GM23338 (cell line): ENCODE results near the gene EFHB. TPM values are rescaled to one million over a fixed set of nuclear protein-coding genes. Genes with fewer than 3 reads are reported as not detected.

ENCODE experiments used
- ATAC-seq: fragments of 200-7000 bp; cut with Tn5 transposase; 3 replicates; pipeline ENCODE4 v1.9.1; 2020
- DNase-seq: peaks from one replicate; pipeline ENCODE4 v3.0.0-alpha.2; 2015; ENCODE audit warnings: low spot score
- H2AFZ ChIP-seq: fragments of 200-600 bp; sonication (generic); 2 replicates; pipeline ENCODE4 v1.8.0; 2016; ENCODE audit warnings: antibody characterized with exemption, mild to moderate bottlenecking, moderate library complexity
- H3F3A ChIP-seq: fragments of 200-600 bp; sonication (generic); replicated peaks from 2 replicates; pipeline ENCODE4 v1.8.0; 2017; ENCODE audit warnings: antibody characterized with exemption, mixed run types, low read depth
- H3K27ac ChIP-seq: fragments of 200-600 bp; sonication (generic); 2 replicates; pipeline ENCODE4 v1.6.1; 2016; ENCODE audit warnings: low read depth
- H3K27me3 ChIP-seq: fragments of 200-600 bp; sonication (generic); 2 replicates; pipeline ENCODE4 v1.8.0; 2016; ENCODE audit warnings: mild to moderate bottlenecking, mixed run types, moderate library complexity; ENCODE audit not compliant: insufficient read depth
- H3K36me3 ChIP-seq: fragments of 200-600 bp; sonication (generic); 2 replicates; pipeline ENCODE4 v1.8.0; 2016; ENCODE audit warnings: mild to moderate bottlenecking; ENCODE audit not compliant: insufficient read depth
- H3K4me1 ChIP-seq: fragments of 200-600 bp; sonication (generic); 2 replicates; pipeline ENCODE4 v1.8.0; 2016; ENCODE audit warnings: mild to moderate bottlenecking, moderate library complexity; ENCODE audit not compliant: insufficient read depth
- H3K4me2 ChIP-seq: fragments of 200-600 bp; sonication (generic); 2 replicates; pipeline ENCODE4 v1.7.1; 2017; ENCODE audit warnings: mixed run types
- H3K4me3 ChIP-seq: fragments of 200-600 bp; sonication (generic); 2 replicates; pipeline ENCODE4 v1.6.1; 2016; ENCODE audit warnings: mixed run types
- H3K79me2 ChIP-seq: fragments of 200-600 bp; sonication (generic); replicated peaks from 2 replicates; pipeline ENCODE4 v1.8.0; 2017; ENCODE audit warnings: mild to moderate bottlenecking; ENCODE audit not compliant: insufficient read depth
- H3K9me2 ChIP-seq: fragments of 200-600 bp; sonication (generic); 2 replicates; pipeline ENCODE4 v1.8.0; 2017; ENCODE audit not compliant: insufficient read depth
- H4K20me1 ChIP-seq: fragments of 200-600 bp; sonication (generic); replicated peaks from 2 replicates; pipeline ENCODE4 v1.8.0; 2017; ENCODE audit warnings: mild to moderate bottlenecking; ENCODE audit not compliant: insufficient read depth
- H3K27ac Mint-ChIP-seq: 2 replicates; pipeline ENCODE4 v1.8.0; 2020; ENCODE audit warnings: inconsistent platforms, mild to moderate bottlenecking, moderate library complexity, mixed read lengths
- H3K27me3 Mint-ChIP-seq: 3 replicates; pipeline ENCODE4 v1.8.0; 2022; ENCODE audit warnings: low read depth, mild to moderate bottlenecking, moderate library complexity, mixed read lengths, inconsistent platforms; ENCODE audit not compliant: insufficient read depth, poor library complexity
- H3K36me3 Mint-ChIP-seq: 3 replicates; pipeline ENCODE4 v1.8.0; 2021; ENCODE audit warnings: low read depth, mild to moderate bottlenecking, inconsistent platforms, moderate library complexity, mixed read lengths
- H3K4me1 Mint-ChIP-seq: 3 replicates; pipeline ENCODE4 v1.8.0; 2020; ENCODE audit warnings: mild to moderate bottlenecking, inconsistent platforms, mixed read lengths
- H3K4me3 Mint-ChIP-seq: 3 replicates; pipeline ENCODE4 v1.8.0; 2021; ENCODE audit warnings: moderate library complexity, mild to moderate bottlenecking, inconsistent platforms, mixed read lengths
- H3K9me3 Mint-ChIP-seq: 3 replicates; pipeline ENCODE4 v1.8.0; 2020; ENCODE audit warnings: moderate library complexity, mild to moderate bottlenecking, inconsistent platforms, mixed read lengths
- CREB1 ChIP-seq: fragments of 250-450 bp; sonication (Bioruptor Pico); IDR thresholded peaks from 2 replicates; pipeline ENCODE4 v1.5.0; 2020; ENCODE audit warnings: low read depth, mild to moderate bottlenecking, moderate library complexity
- EZH2 ChIP-seq: fragments of 200-600 bp; sonication (generic); IDR thresholded peaks from one replicate; pipeline ENCODE4 v1.8.0; 2017; ENCODE audit warnings: antibody characterized with exemption, mild to moderate bottlenecking, low read depth; ENCODE audit not compliant: unreplicated experiment
- EZH2phosphoT487 ChIP-seq: fragments of 200-600 bp; sonication (generic); IDR thresholded peaks from one replicate; pipeline ENCODE4 v1.8.1; 2018; ENCODE audit warnings: antibody characterized with exemption; ENCODE audit not compliant: unreplicated experiment
- JUNB ChIP-seq: IDR thresholded peaks from one replicate; pipeline ENCODE4 v1.6.1; 2016; ENCODE audit warnings: antibody characterized with exemption; ENCODE audit not compliant: unreplicated experiment
- NANOG ChIP-seq: IDR thresholded peaks from 2 replicates; pipeline ENCODE4 v1.6.1; 2016; ENCODE audit warnings: antibody characterized with exemption, borderline replicate concordance
- POLR2AphosphoS5 ChIP-seq: IDR thresholded peaks from 2 replicates; pipeline ENCODE4 v1.6.1; 2016; ENCODE audit warnings: antibody characterized with exemption, low read depth
- STAT1 ChIP-seq: IDR thresholded peaks from one replicate; pipeline ENCODE4 v1.6.1; 2016; ENCODE audit warnings: antibody characterized with exemption; ENCODE audit not compliant: unreplicated experiment
- ZNF114 ChIP-seq: fragments of 250-450 bp; sonication (Bioruptor Pico); IDR thresholded peaks from 2 replicates; pipeline ENCODE4 v1.5.0; 2020; ENCODE audit warnings: mild to moderate bottlenecking, moderate library complexity
- ZNF331 ChIP-seq: fragments of 250-450 bp; sonication (Bioruptor Pico); IDR thresholded peaks from 2 replicates; pipeline ENCODE4 v1.5.0; 2020; ENCODE audit warnings: low read depth, mild to moderate bottlenecking, moderate library complexity
- polyA plus RNA-seq: library from polyadenylated mRNA; unstranded; fragments of >200 nt; fragmentation: Nextera tagmentation; extraction: Ambion mirVana; gene quantifications from 2 replicates; pipeline ENCODE4 v1.2.1, GENCODE V29; 2016
- total RNA-seq: library from RNA; depleted of rRNA; stranded (reverse); fragments of >200 nt; shearing (Covaris generic); gene quantifications from 2 replicates; pipeline ENCODE4 v1.2.3, GENCODE V29; 2014
- TF ChIP-seq, protein P1 (sequence below): IDR thresholded peaks from 2 replicates; pipeline ENCODE4 v1.6.1; 2016; ENCODE audit warnings: antibody characterized with exemption
- TF ChIP-seq, protein P2 (sequence below): fragments of 250-450 bp; sonication (Bioruptor Pico); IDR thresholded peaks from 2 replicates; pipeline ENCODE4 v1.5.0; 2020; ENCODE audit warnings: mild to moderate bottlenecking, moderate library complexity
- TF ChIP-seq, protein P3 (sequence below), 2 experiments: fragments of 200-600 bp in 1 of 2; sonication (generic) in 1 of 2; conservative IDR thresholded peaks; 2 replicates each; pipeline versions ENCODE4 v1.5.1 to v1.6.1; 2016 to 2017; ENCODE audit warnings: antibody characterized with exemption in 2 of 2, low read depth in 2 of 2, mild to moderate bottlenecking in 2 of 2, moderate library complexity in 1 of 2
- TF ChIP-seq, protein P4 (sequence below): IDR thresholded peaks from one replicate; pipeline ENCODE4 v1.6.1; 2018; ENCODE audit warnings: antibody characterized with exemption; ENCODE audit not compliant: unreplicated experiment

Gene EFHB
- total and polyA plus RNA-seq, 2 experiments from 2014 or later: 0.35 to 0.68 TPM

DNA sequence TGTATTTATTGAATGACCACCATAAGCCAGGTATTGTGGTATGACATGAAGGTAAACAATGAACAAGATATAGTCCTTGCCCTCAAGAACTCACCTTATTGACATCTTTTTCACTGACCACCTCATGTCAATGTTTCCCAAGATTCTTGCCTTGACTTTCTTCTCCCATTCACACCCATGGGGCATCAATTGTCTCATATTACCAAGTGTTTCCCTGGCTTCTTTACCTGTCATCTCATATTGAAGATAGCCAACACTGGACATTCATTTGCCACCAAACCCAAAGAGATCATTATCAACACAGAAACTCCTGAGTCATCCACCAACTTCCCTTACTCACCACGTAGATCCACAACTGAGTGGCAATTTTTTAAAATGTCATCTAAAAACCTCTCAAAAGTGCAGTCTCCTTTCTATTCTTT, 2.2 kb downstream of the EFHB start:
- Histone ChIP-seq H3K4me1 (peaks cover 6% of the 10 kb centered on the region), H3F3A (no peaks in the 10 kb centered on the region), H2AFZ (0 out of 2 replicates have a peak overlapping the region, but pooled peaks have one; percentile 66), H3K79me2 (no peaks in the 10 kb centered on the region), H3K36me3 (no peaks in the 10 kb centered on the region), H3K4me2 (no peak overlapping the region), H3K9me2 (no peaks in the 10 kb centered on the region), H3K27me3 (no peaks in the 10 kb centered on the region), H3K4me3 (no peak overlapping the region), H4K20me1 (no peaks in the 10 kb centered on the region), H3K27ac (no peak overlapping the region)
- H3K27ac Mint-ChIP-seq: no peak overlapping the region
- H3K36me3 Mint-ChIP-seq: no peaks in the 10 kb centered on the region
- DNase-seq: no peak
- no peak for ATAC-seq
- peaks cover 4% of the 10 kb centered on the region for H3K27me3 Mint-ChIP-seq
- TF ChIP-seq NANOG (no peak), ZNF331 (CRISPR knock-in tag) (no peak), EZH2phosphoT487 (no peak), CREB1 (CRISPR knock-in tag) (no peak), EZH2 (no peak), STAT1 (no peak), POLR2AphosphoS5 (no peak), ZNF114 (CRISPR knock-in tag) (no peak), JUNB (no peak)
- TF ChIP-seq, protein P1, sequence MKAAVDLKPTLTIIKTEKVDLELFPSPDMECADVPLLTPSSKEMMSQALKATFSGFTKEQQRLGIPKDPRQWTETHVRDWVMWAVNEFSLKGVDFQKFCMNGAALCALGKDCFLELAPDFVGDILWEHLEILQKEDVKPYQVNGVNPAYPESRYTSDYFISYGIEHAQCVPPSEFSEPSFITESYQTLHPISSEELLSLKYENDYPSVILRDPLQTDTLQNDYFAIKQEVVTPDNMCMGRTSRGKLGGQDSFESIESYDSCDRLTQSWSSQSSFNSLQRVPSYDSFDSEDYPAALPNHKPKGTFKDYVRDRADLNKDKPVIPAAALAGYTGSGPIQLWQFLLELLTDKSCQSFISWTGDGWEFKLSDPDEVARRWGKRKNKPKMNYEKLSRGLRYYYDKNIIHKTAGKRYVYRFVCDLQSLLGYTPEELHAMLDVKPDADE: no peak
- TF ChIP-seq, protein P2, sequence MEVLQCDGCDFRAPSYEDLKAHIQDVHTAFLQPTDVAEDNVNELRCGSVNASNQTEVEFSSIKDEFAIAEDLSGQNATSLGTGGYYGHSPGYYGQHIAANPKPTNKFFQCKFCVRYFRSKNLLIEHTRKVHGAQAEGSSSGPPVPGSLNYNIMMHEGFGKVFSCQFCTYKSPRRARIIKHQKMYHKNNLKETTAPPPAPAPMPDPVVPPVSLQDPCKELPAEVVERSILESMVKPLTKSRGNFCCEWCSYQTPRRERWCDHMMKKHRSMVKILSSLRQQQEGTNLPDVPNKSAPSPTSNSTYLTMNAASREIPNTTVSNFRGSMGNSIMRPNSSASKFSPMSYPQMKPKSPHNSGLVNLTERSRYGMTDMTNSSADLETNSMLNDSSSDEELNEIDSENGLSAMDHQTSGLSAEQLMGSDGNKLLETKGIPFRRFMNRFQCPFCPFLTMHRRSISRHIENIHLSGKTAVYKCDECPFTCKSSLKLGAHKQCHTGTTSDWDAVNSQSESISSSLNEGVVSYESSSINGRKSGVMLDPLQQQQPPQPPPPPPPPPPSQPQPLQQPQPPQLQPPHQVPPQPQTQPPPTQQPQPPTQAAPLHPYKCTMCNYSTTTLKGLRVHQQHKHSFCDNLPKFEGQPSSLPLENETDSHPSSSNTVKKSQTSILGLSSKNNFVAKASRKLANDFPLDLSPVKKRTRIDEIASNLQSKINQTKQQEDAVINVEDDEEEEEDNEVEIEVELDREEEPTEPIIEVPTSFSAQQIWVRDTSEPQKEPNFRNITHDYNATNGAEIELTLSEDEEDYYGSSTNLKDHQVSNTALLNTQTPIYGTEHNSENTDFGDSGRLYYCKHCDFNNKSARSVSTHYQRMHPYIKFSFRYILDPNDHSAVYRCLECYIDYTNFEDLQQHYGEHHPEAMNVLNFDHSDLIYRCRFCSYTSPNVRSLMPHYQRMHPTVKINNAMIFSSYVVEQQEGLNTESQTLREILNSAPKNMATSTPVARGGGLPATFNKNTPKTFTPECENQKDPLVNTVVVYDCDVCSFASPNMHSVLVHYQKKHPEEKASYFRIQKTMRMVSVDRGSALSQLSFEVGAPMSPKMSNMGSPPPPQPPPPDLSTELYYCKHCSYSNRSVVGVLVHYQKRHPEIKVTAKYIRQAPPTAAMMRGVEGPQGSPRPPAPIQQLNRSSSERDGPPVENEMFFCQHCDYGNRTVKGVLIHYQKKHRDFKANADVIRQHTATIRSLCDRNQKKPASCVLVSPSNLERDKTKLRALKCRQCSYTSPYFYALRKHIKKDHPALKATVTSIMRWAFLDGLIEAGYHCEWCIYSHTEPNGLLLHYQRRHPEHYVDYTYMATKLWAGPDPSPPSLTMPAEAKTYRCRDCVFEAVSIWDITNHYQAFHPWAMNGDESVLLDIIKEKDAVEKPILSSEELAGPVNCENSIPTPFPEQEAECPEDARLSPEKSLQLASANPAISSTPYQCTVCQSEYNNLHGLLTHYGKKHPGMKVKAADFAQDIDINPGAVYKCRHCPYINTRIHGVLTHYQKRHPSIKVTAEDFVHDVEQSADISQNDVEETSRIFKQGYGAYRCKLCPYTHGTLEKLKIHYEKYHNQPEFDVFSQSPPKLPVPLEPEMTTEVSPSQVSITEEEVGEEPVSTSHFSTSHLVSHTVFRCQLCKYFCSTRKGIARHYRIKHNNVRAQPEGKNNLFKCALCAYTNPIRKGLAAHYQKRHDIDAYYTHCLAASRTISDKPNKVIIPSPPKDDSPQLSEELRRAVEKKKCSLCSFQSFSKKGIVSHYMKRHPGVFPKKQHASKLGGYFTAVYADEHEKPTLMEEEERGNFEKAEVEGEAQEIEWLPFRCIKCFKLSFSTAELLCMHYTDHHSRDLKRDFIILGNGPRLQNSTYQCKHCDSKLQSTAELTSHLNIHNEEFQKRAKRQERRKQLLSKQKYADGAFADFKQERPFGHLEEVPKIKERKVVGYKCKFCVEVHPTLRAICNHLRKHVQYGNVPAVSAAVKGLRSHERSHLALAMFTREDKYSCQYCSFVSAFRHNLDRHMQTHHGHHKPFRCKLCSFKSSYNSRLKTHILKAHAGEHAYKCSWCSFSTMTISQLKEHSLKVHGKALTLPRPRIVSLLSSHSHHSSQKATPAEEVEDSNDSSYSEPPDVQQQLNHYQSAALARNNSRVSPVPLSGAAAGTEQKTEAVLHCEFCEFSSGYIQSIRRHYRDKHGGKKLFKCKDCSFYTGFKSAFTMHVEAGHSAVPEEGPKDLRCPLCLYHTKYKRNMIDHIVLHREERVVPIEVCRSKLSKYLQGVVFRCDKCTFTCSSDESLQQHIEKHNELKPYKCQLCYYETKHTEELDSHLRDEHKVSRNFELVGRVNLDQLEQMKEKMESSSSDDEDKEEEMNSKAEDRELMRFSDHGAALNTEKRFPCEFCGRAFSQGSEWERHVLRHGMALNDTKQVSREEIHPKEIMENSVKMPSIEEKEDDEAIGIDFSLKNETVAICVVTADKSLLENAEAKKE: no peak
- TF ChIP-seq, protein P3, sequence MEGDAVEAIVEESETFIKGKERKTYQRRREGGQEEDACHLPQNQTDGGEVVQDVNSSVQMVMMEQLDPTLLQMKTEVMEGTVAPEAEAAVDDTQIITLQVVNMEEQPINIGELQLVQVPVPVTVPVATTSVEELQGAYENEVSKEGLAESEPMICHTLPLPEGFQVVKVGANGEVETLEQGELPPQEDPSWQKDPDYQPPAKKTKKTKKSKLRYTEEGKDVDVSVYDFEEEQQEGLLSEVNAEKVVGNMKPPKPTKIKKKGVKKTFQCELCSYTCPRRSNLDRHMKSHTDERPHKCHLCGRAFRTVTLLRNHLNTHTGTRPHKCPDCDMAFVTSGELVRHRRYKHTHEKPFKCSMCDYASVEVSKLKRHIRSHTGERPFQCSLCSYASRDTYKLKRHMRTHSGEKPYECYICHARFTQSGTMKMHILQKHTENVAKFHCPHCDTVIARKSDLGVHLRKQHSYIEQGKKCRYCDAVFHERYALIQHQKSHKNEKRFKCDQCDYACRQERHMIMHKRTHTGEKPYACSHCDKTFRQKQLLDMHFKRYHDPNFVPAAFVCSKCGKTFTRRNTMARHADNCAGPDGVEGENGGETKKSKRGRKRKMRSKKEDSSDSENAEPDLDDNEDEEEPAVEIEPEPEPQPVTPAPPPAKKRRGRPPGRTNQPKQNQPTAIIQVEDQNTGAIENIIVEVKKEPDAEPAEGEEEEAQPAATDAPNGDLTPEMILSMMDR (conservative IDR thresholded peaks at IDR 0.05; ENCODE audit: low read depth in 2 of 2): no peak
- TF ChIP-seq, protein P4, sequence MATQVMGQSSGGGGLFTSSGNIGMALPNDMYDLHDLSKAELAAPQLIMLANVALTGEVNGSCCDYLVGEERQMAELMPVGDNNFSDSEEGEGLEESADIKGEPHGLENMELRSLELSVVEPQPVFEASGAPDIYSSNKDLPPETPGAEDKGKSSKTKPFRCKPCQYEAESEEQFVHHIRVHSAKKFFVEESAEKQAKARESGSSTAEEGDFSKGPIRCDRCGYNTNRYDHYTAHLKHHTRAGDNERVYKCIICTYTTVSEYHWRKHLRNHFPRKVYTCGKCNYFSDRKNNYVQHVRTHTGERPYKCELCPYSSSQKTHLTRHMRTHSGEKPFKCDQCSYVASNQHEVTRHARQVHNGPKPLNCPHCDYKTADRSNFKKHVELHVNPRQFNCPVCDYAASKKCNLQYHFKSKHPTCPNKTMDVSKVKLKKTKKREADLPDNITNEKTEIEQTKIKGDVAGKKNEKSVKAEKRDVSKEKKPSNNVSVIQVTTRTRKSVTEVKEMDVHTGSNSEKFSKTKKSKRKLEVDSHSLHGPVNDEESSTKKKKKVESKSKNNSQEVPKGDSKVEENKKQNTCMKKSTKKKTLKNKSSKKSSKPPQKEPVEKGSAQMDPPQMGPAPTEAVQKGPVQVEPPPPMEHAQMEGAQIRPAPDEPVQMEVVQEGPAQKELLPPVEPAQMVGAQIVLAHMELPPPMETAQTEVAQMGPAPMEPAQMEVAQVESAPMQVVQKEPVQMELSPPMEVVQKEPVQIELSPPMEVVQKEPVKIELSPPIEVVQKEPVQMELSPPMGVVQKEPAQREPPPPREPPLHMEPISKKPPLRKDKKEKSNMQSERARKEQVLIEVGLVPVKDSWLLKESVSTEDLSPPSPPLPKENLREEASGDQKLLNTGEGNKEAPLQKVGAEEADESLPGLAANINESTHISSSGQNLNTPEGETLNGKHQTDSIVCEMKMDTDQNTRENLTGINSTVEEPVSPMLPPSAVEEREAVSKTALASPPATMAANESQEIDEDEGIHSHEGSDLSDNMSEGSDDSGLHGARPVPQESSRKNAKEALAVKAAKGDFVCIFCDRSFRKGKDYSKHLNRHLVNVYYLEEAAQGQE: no peak
- H3K4me3 Mint-ChIP-seq: no peak overlapping the region
- peaks cover 11% of the 10 kb centered on the region for H3K4me1 Mint-ChIP-seq
- H3K9me3 Mint-ChIP-seq: no peaks in the 10 kb centered on the region
